ENCODE data around the gene APEX2. TPM values are rescaled to one million over a fixed set of nuclear protein-coding genes. Genes with fewer than 3 reads are reported as not detected.

APEX2 gene
- total RNA-seq, 2 donors from 2014 or later: 17.4 to 18.3 TPM

DNA sequence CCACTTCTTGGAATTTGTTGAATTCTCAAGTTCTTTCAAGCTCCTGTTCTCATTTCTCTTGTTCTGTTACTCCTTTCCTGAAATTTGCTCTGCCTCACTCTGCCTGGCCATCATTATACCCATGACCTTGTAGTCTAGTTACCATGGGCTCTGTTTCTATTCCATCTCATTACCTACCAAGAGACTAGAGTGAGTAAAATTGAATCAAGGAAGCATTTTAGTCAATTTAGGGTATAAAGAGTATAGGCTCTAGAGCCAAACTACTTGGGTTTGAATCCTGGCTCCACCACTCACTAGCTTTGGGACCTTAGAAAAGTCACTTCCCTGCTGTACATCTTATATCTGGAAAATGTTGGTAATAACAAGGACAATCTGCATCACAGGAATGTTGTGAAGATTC, 28.4 kb downstream of the APEX2 start:
- Histone ChIP-seq H3K4me1 (replicated peaks) (no peaks in the 10 kb centered on the region), H3K4me3 (no peak overlapping the region), H3K9me3 (no peaks in the 10 kb centered on the region), H3K27ac (no peak overlapping the region), H3K27me3 (replicated peaks; ENCODE audit: insufficient read depth) (no peaks in the 10 kb centered on the region), H3K36me3 (no peaks in the 10 kb centered on the region)
- TF ChIP-seq, protein P1, sequence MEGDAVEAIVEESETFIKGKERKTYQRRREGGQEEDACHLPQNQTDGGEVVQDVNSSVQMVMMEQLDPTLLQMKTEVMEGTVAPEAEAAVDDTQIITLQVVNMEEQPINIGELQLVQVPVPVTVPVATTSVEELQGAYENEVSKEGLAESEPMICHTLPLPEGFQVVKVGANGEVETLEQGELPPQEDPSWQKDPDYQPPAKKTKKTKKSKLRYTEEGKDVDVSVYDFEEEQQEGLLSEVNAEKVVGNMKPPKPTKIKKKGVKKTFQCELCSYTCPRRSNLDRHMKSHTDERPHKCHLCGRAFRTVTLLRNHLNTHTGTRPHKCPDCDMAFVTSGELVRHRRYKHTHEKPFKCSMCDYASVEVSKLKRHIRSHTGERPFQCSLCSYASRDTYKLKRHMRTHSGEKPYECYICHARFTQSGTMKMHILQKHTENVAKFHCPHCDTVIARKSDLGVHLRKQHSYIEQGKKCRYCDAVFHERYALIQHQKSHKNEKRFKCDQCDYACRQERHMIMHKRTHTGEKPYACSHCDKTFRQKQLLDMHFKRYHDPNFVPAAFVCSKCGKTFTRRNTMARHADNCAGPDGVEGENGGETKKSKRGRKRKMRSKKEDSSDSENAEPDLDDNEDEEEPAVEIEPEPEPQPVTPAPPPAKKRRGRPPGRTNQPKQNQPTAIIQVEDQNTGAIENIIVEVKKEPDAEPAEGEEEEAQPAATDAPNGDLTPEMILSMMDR (IDR thresholded peaks at IDR 0.05): no peak
- TF ChIP-seq POLR2AphosphoS5 (IDR thresholded peaks at IDR 0.05) (no peak), POLR2A (IDR thresholded peaks at IDR 0.05) (no peak)
- intact Hi-C loops (cut with DNase I): no loop called here
- DNase-seq (ENCODE audit: low spot score): no peak

DNA sequence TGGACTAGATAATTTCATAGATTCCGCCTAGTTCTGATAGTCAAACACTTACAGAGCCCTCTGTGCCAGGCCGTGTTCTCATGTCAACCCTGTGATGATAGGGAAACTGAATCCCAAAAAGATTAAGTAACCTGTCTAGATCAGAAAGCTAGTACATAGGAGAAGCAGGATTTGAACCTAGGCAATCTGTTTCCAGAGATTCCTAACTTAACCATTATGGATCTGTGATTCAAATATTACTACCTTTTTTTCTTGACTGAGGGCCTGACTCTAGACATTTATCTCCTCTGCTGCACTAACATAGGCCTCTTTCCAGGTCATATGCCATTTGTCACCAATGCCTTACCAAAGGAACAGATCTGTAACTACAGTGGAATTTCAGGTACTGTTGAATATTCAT, 29.1 kb downstream of the APEX2 start:
- TF ChIP-seq POLR2A (IDR thresholded peaks at IDR 0.05) (no peak), POLR2AphosphoS5 (IDR thresholded peaks at IDR 0.05) (no peak)
- TF ChIP-seq, protein P1 (IDR thresholded peaks at IDR 0.05): no peak
- H3K9me3 ChIP-seq: no peaks in the 10 kb centered on the region
- 89% methylated on average over 2 of the region's 2 CpGs for WGBS
- no peaks in the 10 kb centered on the region for H3K4me1 ChIP-seq (replicated peaks)
- intact Hi-C loops (cut with DNase I): no loop called here
- H3K4me3 ChIP-seq: no peak overlapping the region
- no peak for DNase-seq (ENCODE audit: low spot score)
- no peak overlapping the region for H3K27ac ChIP-seq
- H3K36me3 ChIP-seq: no peaks in the 10 kb centered on the region
- H3K27me3 ChIP-seq (replicated peaks; ENCODE audit: insufficient read depth): no peaks in the 10 kb centered on the region

- intact Hi-C loops (cut with DNase I): no loop called here
Measured at GRCh38 chrX:55030271-55031205, 30.4 kb downstream of the APEX2 start, which contains the start of gene ALAS2. TSS of gene ALAS2 (minus strand) at chrX:55030977. CDS start at chrX:55026000, 4,977 bp downstream.

DNA sequence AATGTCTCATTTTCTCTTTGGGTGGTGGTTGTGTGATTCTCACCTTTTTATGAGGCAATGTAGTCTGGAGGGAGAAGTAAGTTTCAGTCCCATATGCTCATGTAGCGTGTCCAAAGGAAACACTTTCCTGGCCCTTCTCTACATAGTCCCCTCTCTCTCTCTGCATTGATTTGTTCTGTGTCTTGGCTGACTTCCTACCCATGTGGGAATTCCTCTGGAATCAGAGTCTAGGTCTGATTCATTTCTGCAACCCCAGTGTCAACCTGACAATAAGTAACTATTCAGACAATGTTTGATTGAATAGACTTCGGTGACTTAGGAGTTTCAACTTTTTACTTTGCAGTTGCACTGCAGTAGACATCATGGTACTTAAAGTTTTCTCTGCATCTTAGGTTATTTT, 33.3 kb downstream of the APEX2 start:
- Histone ChIP-seq H3K4me1 (replicated peaks) (no peaks in the 10 kb centered on the region), H3K9me3 (no peaks in the 10 kb centered on the region), H3K27me3 (replicated peaks; ENCODE audit: insufficient read depth) (no peaks in the 10 kb centered on the region), H3K27ac (no peak overlapping the region), H3K4me3 (no peak overlapping the region), H3K36me3 (no peaks in the 10 kb centered on the region)
- no peak for DNase-seq (ENCODE audit: low spot score)
- intact Hi-C loops (cut with DNase I): no loop called here
- WGBS: 83% methylated on average over 2 of the region's 2 CpGs
- TF ChIP-seq POLR2AphosphoS5 (IDR thresholded peaks at IDR 0.05): no peak
- TF ChIP-seq POLR2A (IDR thresholded peaks at IDR 0.05): no peak
- TF ChIP-seq, protein P1 (IDR thresholded peaks at IDR 0.05): no peak

More at GRCh38 chrX:55030271-55031205, 30.4 kb downstream of the APEX2 start, which contains the start of gene ALAS2:
- Histone ChIP-seq H3K27ac (no peak within 1 kb of the TSS), H3K27me3 (replicated peaks; ENCODE audit: insufficient read depth) (no peaks in the 10 kb centered on the region), H3K4me1 (replicated peaks) (no peaks in the 10 kb centered on the region), H3K4me3 (no peak within 1 kb of the TSS), H3K36me3 (no peaks in the 10 kb centered on the region), H3K9me3 (no peaks in the 10 kb centered on the region)
- DNase-seq (ENCODE audit: low spot score): no peak
- WGBS: 72% methylated on average over 7 of the region's 7 CpGs
- TF ChIP-seq POLR2AphosphoS5 (IDR thresholded peaks at IDR 0.05): no peak
- TF ChIP-seq POLR2A (IDR thresholded peaks at IDR 0.05): no peak

DNA sequence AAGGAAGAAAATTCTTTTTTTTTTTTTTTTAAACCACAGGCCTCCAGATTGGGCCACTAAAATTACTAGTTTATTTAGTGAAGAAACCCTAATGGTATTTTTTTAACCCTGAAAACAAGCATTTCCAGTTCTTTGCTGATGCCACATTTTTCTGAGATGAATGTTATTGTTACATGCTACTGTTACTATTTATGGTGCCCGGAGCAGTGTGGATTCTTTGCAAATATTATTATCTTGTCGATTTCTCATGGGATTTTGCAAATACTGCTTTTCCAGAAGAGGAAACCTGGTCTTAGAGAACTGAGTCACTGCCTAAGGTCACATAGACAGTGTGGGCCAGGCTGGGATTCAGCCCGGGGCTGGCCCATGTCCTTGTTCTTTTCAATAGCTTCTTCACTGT, 39.3 kb downstream of the APEX2 start:
- Histone ChIP-seq H3K9me3 (no peaks in the 10 kb centered on the region), H3K27ac (no peak overlapping the region), H3K27me3 (replicated peaks; ENCODE audit: insufficient read depth) (no peaks in the 10 kb centered on the region), H3K36me3 (no peaks in the 10 kb centered on the region), H3K4me3 (no peak overlapping the region), H3K4me1 (replicated peaks) (no peaks in the 10 kb centered on the region)
- no peak for DNase-seq (ENCODE audit: low spot score)
- TF ChIP-seq, protein P1 (IDR thresholded peaks at IDR 0.05): no peak
- intact Hi-C loops (cut with DNase I): no loop called here
- WGBS: 66% methylated on average over 3 of the region's 3 CpGs

Measured in prostate gland (tissue), 2 donors.